Spleen (tissue), 11 donors: ENCODE data around the gene MYRF. TPM values are rescaled to one million over a fixed set of nuclear protein-coding genes. Genes with fewer than 3 reads are reported as not detected.

Source experiments
- DNase-seq: peaks from one replicate; pipeline ENCODE4 v3.0.0-alpha.2; 2020
- H3K27ac ChIP-seq, 8 donors: fragments of 200-600 bp; sonication (generic) in 7 of 8; 1 replicate in 4 of 8; 2 replicates in 4 of 8; pipeline versions ENCODE4 v1.5.0 to v1.8.0; 2016 to 2021; ENCODE audit warnings: inconsistent platforms in 4 of 8, mild to moderate bottlenecking in 4 of 8, moderate library complexity in 1 of 8
- H3K27me3 ChIP-seq, 7 donors: fragments of 200-600 bp; sonication (generic) in 6 of 7; replicated peaks in 1 of 7; 1 replicate in 4 of 7; 2 replicates in 3 of 7; pipeline versions ENCODE4 v1.5.0 to v1.8.0; 2016 to 2021; ENCODE audit warnings: inconsistent platforms in 3 of 7, mild to moderate bottlenecking in 1 of 7
- H3K36me3 ChIP-seq, 6 donors: fragments of 200-600 bp; sonication (generic) in 5 of 6; 1 replicate in 4 of 6; 2 replicates in 2 of 6; pipeline versions ENCODE4 v1.5.0 to v1.8.0; 2016 to 2021; ENCODE audit warnings: inconsistent platforms in 2 of 6
- H3K4me1 ChIP-seq, 6 donors: fragments of 200-600 bp; sonication (generic) in 5 of 6; 1 replicate in 3 of 6; 2 replicates in 3 of 6; pipeline versions ENCODE4 v1.5.0 to v1.8.0; 2016 to 2021; ENCODE audit warnings: inconsistent platforms in 3 of 6
- H3K4me3 ChIP-seq, 8 donors: fragments of 200-600 bp; sonication (generic) in 7 of 8; 1 replicate in 4 of 8; 2 replicates in 4 of 8; pipeline versions ENCODE4 v1.5.0 to v1.8.0; 2016 to 2021; ENCODE audit warnings: inconsistent platforms in 4 of 8, mild to moderate bottlenecking in 4 of 8, moderate library complexity in 2 of 8
- H3K9me3 ChIP-seq, 8 donors: fragments of 200-600 bp; sonication (generic) in 7 of 8; 1 replicate in 4 of 8; 2 replicates in 4 of 8; pipeline versions ENCODE4 v1.5.0 to v1.8.0; 2016 to 2021; ENCODE audit warnings: inconsistent platforms in 4 of 8
- CTCF ChIP-seq, 11 experiments: fragments of 200-600 bp in 7 of 11; fragments of 450-650 bp in 4 of 11; sonication (generic) in 4 of 11; IDR thresholded peaks in 8 of 11; conservative IDR thresholded peaks in 3 of 11; 1 replicate in 7 of 11; 2 replicates in 4 of 11; pipeline versions ENCODE4 v1.4.0 to v1.8.0; 2016 to 2021; ENCODE audit warnings: antibody characterized with exemption in 11 of 11, inconsistent platforms in 4 of 11, mild to moderate bottlenecking in 1 of 11
- POLR2A ChIP-seq, 3 donors: fragments of 450-650 bp; IDR thresholded peaks; one replicate each; pipeline ENCODE4 v1.5.1; 2017; ENCODE audit warnings: antibody characterized with exemption in 3 of 3, mild to moderate bottlenecking in 1 of 3
- POLR2AphosphoS5 ChIP-seq, 3 donors: sonication (generic); formaldehyde crosslinking; IDR thresholded peaks; one replicate each; pipeline ENCODE4 v1.5.1; 2017; ENCODE audit warnings: antibody characterized with exemption in 3 of 3
- WGBS, 5 donors: extraction: QIAGEN DNeasy Blood & Tissue Kit in 3 of 5; methylation state at CpG; one replicate each; pipeline versions ENCODE4 v1.1.5 to v1.1.7; 2013 to 2018; 5-methylcytosine and 5-hydroxymethylcytosine counted together
- intact Hi-C: fragments of 100-400 bp; cut with DNase I; formaldehyde crosslinking; loops from one replicate; pipeline ENCODE4 v1.15.0; 2023; ENCODE audit warnings: low total_unique reads
- polyA plus RNA-seq, 3 donors: library from polyadenylated mRNA; stranded (reverse); fragments of 200-250 nt; gene quantifications; one replicate each; pipeline ENCODE4 v1.2.1, GENCODE V29; 2013
- total RNA-seq, 7 donors: library from RNA; depleted of rRNA in 3 of 7; stranded (reverse); fragments of >200 nt in 3 of 7; fragmentation: NEBNext Ultra II Directional in 4 of 7; extraction: Animal tissue kit (Norgen Biotek cat#: 25700) in 4 of 7; gene quantifications; one replicate each; pipeline versions ENCODE4 v1.1.0 to v1.2.1, GENCODE V29; 2016 to 2021
- donor health status: healthy with polysubstance abuse.
- donor health status: DM: no; HTN: no; CAD: no; lungs with moderate emphysema.
- donor health status: DM: no; HTN: no; CAD: no.
- donor health status: Bipolar disorder and iron deficiency.
- donor health status: healthy.
- donor health status: DM: no; HTN: no; CAD: no.
- donor health status: DM: yes; HTN: yes; CAD: no.

The MYRF gene
- total and polyA plus RNA-seq, 10 donors: 0.15 to 1.5 (median 0.55) TPM

- Histone ChIP-seq H3K9me3 (no peaks in the 10 kb centered on the region), H3K36me3 (no peaks in the 10 kb centered on the region), H3K27ac (no peak overlapping the region), H3K4me1 (peaks cover 0 to 22% (median 14%) of the 10 kb centered on the region in 6 donors), H3K4me3 (no peak overlapping the region), H3K27me3 (peaks cover 0 to 35% (median 13%) of the 10 kb centered on the region in 7 donors)
- TF ChIP-seq CTCF (IDR thresholded peaks at IDR 0.05 in 8 of 11, conservative IDR thresholded peaks at IDR 0.05 in 3 of 11) (no peak), POLR2AphosphoS5 (IDR thresholded peaks at IDR 0.05) (no peak), POLR2A (IDR thresholded peaks at IDR 0.05) (no peak)
- intact Hi-C loops: no loop called here
- 58 to 80% (median 65%) methylated on average over 8 to 9 of the region's 9 CpGs for WGBS, 5 donors
- DNase-seq: no peak
Measured at GRCh38 chr11:61756452-61757212, 4.2 kb downstream of the MYRF start.

GRCh38 chr11:61757213-61757862, 4.9 kb downstream of the MYRF start:
- 84 to 92% (median 91%) methylated on average over 13 to 15 of the region's 15 CpGs for WGBS, 5 donors
- Histone ChIP-seq H3K4me1 (peaks cover 0 to 17% (median 9%) of the 10 kb centered on the region in 6 donors), H3K9me3 (no peaks in the 10 kb centered on the region), H3K27ac (no peak overlapping the region), H3K27me3 (peaks cover 0 to 35% (median 8%) of the 10 kb centered on the region in 7 donors), H3K36me3 (no peaks in the 10 kb centered on the region), H3K4me3 (no peak overlapping the region)
- TF ChIP-seq POLR2A (IDR thresholded peaks at IDR 0.05) (no peak), CTCF (IDR thresholded peaks at IDR 0.05 in 8 of 11, conservative IDR thresholded peaks at IDR 0.05 in 3 of 11) (no peak), POLR2AphosphoS5 (IDR thresholded peaks at IDR 0.05) (no peak)
- no peak for DNase-seq
- intact Hi-C loops: no loop called here

GRCh38 chr11:61760946-61761345, 8.5 kb downstream of the MYRF start:
- H3K9me3 ChIP-seq: no peaks in the 10 kb centered on the region
- peaks cover 0 to 43% (median 0%) of the 10 kb centered on the region in 7 donors for H3K27me3 ChIP-seq
- peaks cover 0 to 9% (median 4%) of the 10 kb centered on the region in 6 donors for H3K4me1 ChIP-seq
- DNase-seq: no peak
- H3K27ac ChIP-seq: no peak overlapping the region
- H3K36me3 ChIP-seq: no peaks in the 10 kb centered on the region
- TF ChIP-seq CTCF (IDR thresholded peaks at IDR 0.05 in 8 of 11, conservative IDR thresholded peaks at IDR 0.05 in 3 of 11) (no peak), POLR2AphosphoS5 (IDR thresholded peaks at IDR 0.05) (no peak), POLR2A (IDR thresholded peaks at IDR 0.05) (no peak)
- intact Hi-C loops: no loop called here
- H3K4me3 ChIP-seq: no peak overlapping the region
- WGBS, 5 donors: 78 to 83% (median 82%) methylated on average over 10 to 13 of the region's 13 CpGs
